Hepatic stellate cell (primary cell): Measurements from ENCODE around the gene KIF21A.

Experiments
- DNase-seq: peaks from one replicate; pipeline ENCODE4 v3.0.0; 2011; ENCODE audit warnings: low spot score

KIF21A gene

GRCh38 chr12:39272871-39273655 lies 169.9 kb downstream of the KIF21A start:
- DNase-seq, result peak; percentile 7

- DNase-seq, result no peak
Measured at GRCh38 chr12:39269492-39269891, 173.4 kb downstream of the KIF21A start.

- DNase-seq, result no peak
Measured at GRCh38 chr12:39267886-39268285, 175.0 kb downstream of the KIF21A start.

- DNase-seq, result no peak
Measured at GRCh38 chr12:39252628-39253027, 190.3 kb downstream of the KIF21A start.
